HG03196 (cell line): ENCODE measurements around the gene PRTFDC1.

ENCODE experiments used
- ATAC-seq: cut with Tn5 transposase; IDR thresholded peaks from one replicate; pipeline ENCODE4 v1.9.1; 2021; ENCODE audit not compliant: unreplicated experiment

Gene PRTFDC1

GRCh38 chr10:24804956-24805355 lies 147.4 kb downstream of the PRTFDC1 start:
- ATAC-seq = no peak

GRCh38 chr10:24804392-24804791 lies 148.0 kb downstream of the PRTFDC1 start:
- no peak for ATAC-seq

GRCh38 chr10:24802378-24802777 lies 150.0 kb downstream of the PRTFDC1 start:
- no peak for ATAC-seq

GRCh38 chr10:24800861-24801260 lies 151.5 kb downstream of the PRTFDC1 start:
- ATAC-seq = no peak
